H1 (cell line): ENCODE data around the gene COMMD2.

Experiments
- ASH2L ChIP-seq: fragments of 200-600, 300-600 bp; sonication (generic); IDR thresholded peaks from one replicate; pipeline ENCODE4 v1.7.1; 2017; ENCODE audit warnings: low read length
- CHD2 ChIP-seq: IDR thresholded peaks from 2 replicates; pipeline ENCODE4 v1.6.1; 2012; ENCODE audit warnings: low read length, improper control_type of control experiment
- JUN ChIP-seq: IDR thresholded peaks from 2 replicates; pipeline ENCODE4 v1.6.1; 2011; ENCODE audit warnings: low read depth, mild to moderate bottlenecking, improper control_type of control experiment, low read length
- JUND ChIP-seq: IDR thresholded peaks from 2 replicates; pipeline ENCODE4 v1.6.1; 2011; ENCODE audit warnings: mild to moderate bottlenecking, improper control_type of control experiment, low read length
- MAX ChIP-seq: IDR thresholded peaks from 2 replicates; pipeline ENCODE4 v1.6.1; 2012; ENCODE audit warnings: inconsistent platforms
- POLR2A ChIP-seq, 2 experiments: IDR thresholded peaks; 1 replicate in 1 of 2; 2 replicates in 1 of 2; pipeline ENCODE4 v1.6.1; 2011; ENCODE audit warnings: low read depth in 2 of 2, low read length in 2 of 2, mild to moderate bottlenecking in 2 of 2; ENCODE audit errors: control extremely low read depth in 1 of 2
- SP2 ChIP-seq: IDR thresholded peaks from 2 replicates; pipeline ENCODE4 v1.6.1; 2012; ENCODE audit warnings: mild to moderate bottlenecking, low read length, inconsistent platforms
- TCF12 ChIP-seq: IDR thresholded peaks from 2 replicates; pipeline ENCODE4 v1.6.1; 2011; ENCODE audit warnings: low read depth, mild to moderate bottlenecking, low read length
- USF2 ChIP-seq: IDR thresholded peaks from 2 replicates; pipeline ENCODE4 v1.6.1; 2011; ENCODE audit warnings: low read length, improper control_type of control experiment
- TF ChIP-seq, protein P1 (sequence below), 3 experiments: IDR thresholded peaks; 1 replicate in 2 of 3; 2 replicates in 1 of 3; pipeline versions ENCODE4 v1.5.1 to v1.6.1; 2011; ENCODE audit warnings: low read length in 3 of 3, mild to moderate bottlenecking in 3 of 3, inconsistent platforms in 2 of 3, low read depth in 1 of 3, moderate library complexity in 1 of 3; ENCODE audit not compliant: insufficient read depth in 1 of 3; ENCODE audit errors: control extremely low read depth in 1 of 3

- TF ChIP-seq, protein P1, sequence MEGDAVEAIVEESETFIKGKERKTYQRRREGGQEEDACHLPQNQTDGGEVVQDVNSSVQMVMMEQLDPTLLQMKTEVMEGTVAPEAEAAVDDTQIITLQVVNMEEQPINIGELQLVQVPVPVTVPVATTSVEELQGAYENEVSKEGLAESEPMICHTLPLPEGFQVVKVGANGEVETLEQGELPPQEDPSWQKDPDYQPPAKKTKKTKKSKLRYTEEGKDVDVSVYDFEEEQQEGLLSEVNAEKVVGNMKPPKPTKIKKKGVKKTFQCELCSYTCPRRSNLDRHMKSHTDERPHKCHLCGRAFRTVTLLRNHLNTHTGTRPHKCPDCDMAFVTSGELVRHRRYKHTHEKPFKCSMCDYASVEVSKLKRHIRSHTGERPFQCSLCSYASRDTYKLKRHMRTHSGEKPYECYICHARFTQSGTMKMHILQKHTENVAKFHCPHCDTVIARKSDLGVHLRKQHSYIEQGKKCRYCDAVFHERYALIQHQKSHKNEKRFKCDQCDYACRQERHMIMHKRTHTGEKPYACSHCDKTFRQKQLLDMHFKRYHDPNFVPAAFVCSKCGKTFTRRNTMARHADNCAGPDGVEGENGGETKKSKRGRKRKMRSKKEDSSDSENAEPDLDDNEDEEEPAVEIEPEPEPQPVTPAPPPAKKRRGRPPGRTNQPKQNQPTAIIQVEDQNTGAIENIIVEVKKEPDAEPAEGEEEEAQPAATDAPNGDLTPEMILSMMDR (IDR thresholded peaks at IDR 0.05; ENCODE audit: control extremely low read depth in 1 of 3, insufficient read depth in 1 of 3, low read depth in 1 of 3, low read length in 3 of 3): no peak
- no peak for TF ChIP-seq POLR2A (IDR thresholded peaks at IDR 0.05; ENCODE audit: control extremely low read depth in 1 of 2, low read depth in 2 of 2, low read length in 2 of 2)
- TF ChIP-seq SP2: no peak
- TF ChIP-seq ASH2L: no peak
- TF ChIP-seq MAX: no peak
- TF ChIP-seq TCF12: no peak
- TF ChIP-seq JUN: no peak
- no peak for TF ChIP-seq JUND
- no peak for TF ChIP-seq USF2
- no peak for TF ChIP-seq CHD2
Measured at GRCh38 chr3:149726716-149727407, 25.4 kb downstream of the COMMD2 start.
